ENCODE data around the gene ARRDC2.

The ARRDC2 gene

DNA sequence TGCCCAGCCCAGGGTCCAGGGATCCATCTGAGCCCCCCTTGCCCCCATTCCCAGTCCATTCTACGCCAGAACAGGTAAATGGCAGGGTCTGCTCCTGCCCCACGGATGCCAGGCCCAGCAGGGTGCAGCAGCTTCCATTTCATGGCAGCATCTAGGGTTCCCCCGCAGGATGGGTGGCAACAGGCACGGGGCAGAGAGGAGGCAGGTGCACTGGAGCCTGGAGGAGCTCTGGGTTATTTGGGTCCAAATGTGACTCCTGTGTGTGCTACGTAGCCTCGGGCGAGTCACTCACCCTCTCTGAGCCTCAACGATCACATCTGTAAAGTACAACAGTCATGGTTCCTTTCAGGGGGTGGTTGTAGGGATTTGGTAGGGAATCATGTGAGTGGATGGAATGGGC, 51.3 kb downstream of the ARRDC2 start:
- DNase-seq = no peak

DNA sequence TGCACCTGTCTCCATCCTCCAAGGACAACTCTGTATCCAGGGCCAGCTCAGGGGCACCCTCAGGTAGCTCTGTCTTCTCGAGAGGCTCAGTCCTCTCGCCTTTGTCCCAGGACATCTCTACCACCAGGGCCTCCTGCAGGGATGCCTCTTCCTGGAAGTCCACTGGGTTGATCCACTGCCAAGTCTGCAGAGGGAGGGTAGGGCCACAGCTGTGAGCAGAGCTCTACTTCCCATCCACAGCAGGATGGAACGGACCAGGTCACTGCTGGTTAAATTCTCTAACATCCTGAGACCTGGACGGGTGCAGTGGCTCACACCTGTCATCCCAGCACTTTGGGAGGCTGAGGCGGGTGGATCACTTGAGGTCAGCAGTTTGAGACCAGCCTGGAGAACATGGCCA, 51.9 kb downstream of the ARRDC2 start:
- no peak for DNase-seq

DNA sequence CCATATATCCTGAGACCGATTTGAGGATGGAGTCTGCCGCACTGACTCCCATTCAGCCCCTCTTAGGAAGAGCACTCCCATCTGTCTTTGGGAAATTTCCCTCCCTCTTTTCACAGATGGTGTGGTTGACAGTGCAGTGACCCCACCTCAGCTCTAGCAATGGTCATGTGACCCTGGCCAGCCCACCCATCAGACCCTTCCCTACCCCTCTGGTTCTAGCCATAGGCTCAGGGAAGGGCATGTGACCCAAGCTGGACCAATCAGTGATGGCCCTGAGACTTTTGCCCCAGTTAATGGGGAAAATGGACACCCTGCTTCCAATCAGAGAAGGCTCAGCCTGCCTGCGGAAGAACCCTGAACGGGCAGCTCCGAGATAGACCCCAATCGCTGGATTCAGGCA, 52.5 kb downstream of the ARRDC2 start:
- DNase-seq = no peak

DNA sequence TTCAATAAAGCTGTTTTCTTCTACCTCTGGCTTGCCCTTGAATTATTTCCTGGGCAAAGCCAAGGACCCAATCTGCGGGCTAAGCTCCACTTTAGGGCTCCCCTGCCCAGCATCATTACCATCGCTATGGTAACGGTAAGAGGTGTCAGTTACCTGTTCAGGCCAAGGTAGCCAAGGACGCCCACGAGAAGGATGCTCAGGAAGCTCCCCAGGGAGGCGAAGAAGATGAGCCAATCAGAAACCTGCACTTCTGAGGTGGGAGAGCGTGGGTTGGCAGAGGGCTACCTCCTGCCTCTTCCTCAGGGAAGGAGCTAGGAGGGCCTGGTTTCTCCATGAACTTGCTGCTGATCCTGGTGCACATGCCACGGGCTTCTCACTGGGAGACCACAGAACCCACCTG, 54.1 kb downstream of the ARRDC2 start:
- no peak for DNase-seq

DNA sequence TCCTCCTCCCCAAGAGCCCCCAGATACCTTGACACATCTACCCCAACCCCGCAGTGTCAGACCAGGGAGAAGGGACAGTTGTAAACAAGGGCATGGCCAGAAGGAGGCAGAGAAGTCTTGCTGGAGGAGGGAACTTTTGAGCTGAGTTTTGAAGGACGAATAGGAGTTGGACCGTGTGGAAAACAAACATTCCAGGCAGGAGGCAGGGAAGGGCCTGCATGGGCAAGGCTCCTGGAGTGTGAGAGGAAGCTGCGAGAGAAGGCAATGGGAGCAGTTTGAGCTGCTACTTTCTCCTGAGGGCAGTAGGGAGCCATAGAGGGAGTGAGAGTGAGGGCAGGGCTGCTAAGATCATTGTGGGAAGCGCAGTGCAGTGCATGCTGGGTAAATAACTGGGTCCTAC, 55.5 kb downstream of the ARRDC2 start:
- no peak for DNase-seq
